HepG2 (cell line): ENCODE results near the gene SELENOT. TPM values are rescaled to one million over a fixed set of nuclear protein-coding genes. Genes with fewer than 3 reads are reported as not detected.

Source experiments
- ATF7-NPFF ChIP-seq: sonication (generic); formaldehyde crosslinking; IDR thresholded peaks from 2 replicates; pipeline ENCODE4 v1.8.1; 2023; ENCODE audit warnings: mild to moderate bottlenecking, low read depth, missing genetic modification reagents, moderate library complexity
- BRD4 ChIP-seq: sonication (generic); formaldehyde crosslinking; IDR thresholded peaks from 2 replicates; pipeline ENCODE4 v1.4.0; 2020; ENCODE audit warnings: missing genetic modification reagents
- FOXA3 ChIP-seq: IDR thresholded peaks from 2 replicates; pipeline ENCODE4 v1.6.1; 2016; ENCODE audit warnings: missing genetic modification reagents, missing compliant biosample characterization
- GABPA ChIP-seq, 2 experiments: IDR thresholded peaks; 2 replicates each; pipeline ENCODE4 v1.6.1; 2011 to 2016; ENCODE audit warnings: low read depth in 2 of 2, low read length in 1 of 2, missing biosample characterization in 1 of 2, missing genetic modification characterization in 1 of 2
- JUN ChIP-seq: sonication (generic); formaldehyde crosslinking; IDR thresholded peaks from 2 replicates; pipeline ENCODE4 v1.4.0; 2020; ENCODE audit warnings: mild to moderate bottlenecking, missing genetic modification reagents
- MAZ ChIP-seq, 2 experiments: sonication (generic) in 1 of 2; formaldehyde crosslinking in 1 of 2; IDR thresholded peaks; 2 replicates each; pipeline versions ENCODE4 v1.5.0 to v1.6.1; 2012 to 2020; ENCODE audit warnings: low read depth in 2 of 2, mild to moderate bottlenecking in 2 of 2, borderline replicate concordance in 1 of 2, improper control_type of control experiment in 1 of 2, low read length in 1 of 2, missing genetic modification reagents in 1 of 2, moderate library complexity in 1 of 2
- NFE2L1 ChIP-seq: sonication (generic); formaldehyde crosslinking; IDR thresholded peaks from 2 replicates; pipeline ENCODE4 v1.4.0; 2020; ENCODE audit warnings: missing genetic modification reagents, mild to moderate bottlenecking, borderline replicate concordance
- SAP130 ChIP-seq: IDR thresholded peaks from 2 replicates; pipeline ENCODE4 v1.6.1; 2016; ENCODE audit warnings: low read depth
- SMYD3 ChIP-seq: sonication (generic); formaldehyde crosslinking; IDR thresholded peaks from 2 replicates; pipeline ENCODE4 v1.8.1; 2023; ENCODE audit warnings: mild to moderate bottlenecking, missing genetic modification reagents
- SOX6 ChIP-seq, 2 experiments: fragments of 450-650 bp in 1 of 2; sonication (generic) in 1 of 2; formaldehyde crosslinking in 1 of 2; IDR thresholded peaks; 2 replicates each; pipeline versions ENCODE4 v1.4.0 to v1.6.1; 2017 to 2020; ENCODE audit warnings: antibody characterized with exemption in 1 of 2, mild to moderate bottlenecking in 1 of 2, missing genetic modification reagents in 1 of 2
- TRIM24 ChIP-seq: sonication (generic); formaldehyde crosslinking; IDR thresholded peaks from 2 replicates; pipeline ENCODE4 v1.8.0; 2022; ENCODE audit warnings: mild to moderate bottlenecking, missing genetic modification reagents
- ZHX1 ChIP-seq: sonication (generic); formaldehyde crosslinking; IDR thresholded peaks from 2 replicates; pipeline ENCODE4 v1.8.1; 2022; ENCODE audit warnings: low read depth, mild to moderate bottlenecking, missing genetic modification reagents
- ZKSCAN8 ChIP-seq: IDR thresholded peaks from 2 replicates; pipeline ENCODE4 v1.6.1; 2016; ENCODE audit warnings: borderline replicate concordance, missing genetic modification reagents, missing compliant biosample characterization
- ZNF317 ChIP-seq: sonication (generic); formaldehyde crosslinking; IDR thresholded peaks from 2 replicates; pipeline ENCODE4 v1.5.0; 2020; ENCODE audit warnings: mild to moderate bottlenecking, missing genetic modification reagents
- ZNF441 ChIP-seq: sonication (generic); formaldehyde crosslinking; IDR thresholded peaks from 2 replicates; pipeline ENCODE4 v1.7.0; 2021; ENCODE audit warnings: missing genetic modification reagents, borderline replicate concordance
- ZNF878 ChIP-seq: sonication (generic); formaldehyde crosslinking; IDR thresholded peaks from 2 replicates; pipeline ENCODE4 v1.8.1; 2023; ENCODE audit warnings: mild to moderate bottlenecking, missing genetic modification reagents, moderate library complexity
- ZSCAN9 ChIP-seq: IDR thresholded peaks from 2 replicates; pipeline ENCODE4 v1.6.1; 2016; ENCODE audit warnings: borderline replicate concordance
- polyA plus RNA-seq, 8 experiments: library from polyadenylated mRNA; depleted of rRNA in 3 of 8; stranded (reverse) in 7 of 8; unstranded in 1 of 8; fragments of >200 nt; fragmentation: Illumina TruSeq in 4 of 8; extraction: Trizol in 4 of 8; gene quantifications; 2 replicates each; pipeline versions ENCODE4 v1.2.1 to v1.2.3, GENCODE V29; 2011 to 2016; ENCODE audit warnings: low read depth in 4 of 8, missing spikeins in 1 of 8, mixed read lengths in 1 of 8; ENCODE audit not compliant: insufficient read depth in 1 of 8
- total RNA-seq, 5 experiments: library from RNA; depleted of rRNA; stranded (reverse); fragments of >200 nt; fragmentation: Illumina TruSeq; extraction: Trizol; gene quantifications; 2 replicates each; pipeline ENCODE4 v1.2.3, GENCODE V29; 2016; ENCODE audit warnings: low read depth in 1 of 5
- TF ChIP-seq, protein P1 (sequence below): IDR thresholded peaks from 2 replicates; pipeline ENCODE4 v1.6.1; 2016
- TF ChIP-seq, protein P2 (sequence below): sonication (generic); formaldehyde crosslinking; IDR thresholded peaks from 2 replicates; pipeline ENCODE4 v1.4.0; 2020; ENCODE audit warnings: mild to moderate bottlenecking, missing genetic modification reagents

The SELENOT gene
- total and polyA plus RNA-seq, 2 of the 13 experiments (the other 11 are each of a cell fraction or from before 2014, with no cell fraction given), result 122 to 273 TPM

- TF ChIP-seq ZHX1 (CRISPR knock-in tag), result 0 out of 2 replicates have a peak, but pooled peaks have one; percentile 29
- TF ChIP-seq SOX6 (IDR thresholded peaks at IDR 0.05), result no peak
- 0 out of 2 replicates have a peak, but pooled peaks have one; percentile 17 for TF ChIP-seq SOX6 (CRISPR knock-in tag; IDR thresholded peaks at IDR 0.05)
- TF ChIP-seq MAZ (IDR thresholded peaks at IDR 0.05; ENCODE audit: borderline replicate concordance, low read depth, low read length), result no peak
- TF ChIP-seq MAZ (CRISPR knock-in tag; IDR thresholded peaks at IDR 0.05; ENCODE audit: low read depth), result 0 out of 2 replicates have a peak, but pooled peaks have one; percentile 35
- TF ChIP-seq, protein P1, sequence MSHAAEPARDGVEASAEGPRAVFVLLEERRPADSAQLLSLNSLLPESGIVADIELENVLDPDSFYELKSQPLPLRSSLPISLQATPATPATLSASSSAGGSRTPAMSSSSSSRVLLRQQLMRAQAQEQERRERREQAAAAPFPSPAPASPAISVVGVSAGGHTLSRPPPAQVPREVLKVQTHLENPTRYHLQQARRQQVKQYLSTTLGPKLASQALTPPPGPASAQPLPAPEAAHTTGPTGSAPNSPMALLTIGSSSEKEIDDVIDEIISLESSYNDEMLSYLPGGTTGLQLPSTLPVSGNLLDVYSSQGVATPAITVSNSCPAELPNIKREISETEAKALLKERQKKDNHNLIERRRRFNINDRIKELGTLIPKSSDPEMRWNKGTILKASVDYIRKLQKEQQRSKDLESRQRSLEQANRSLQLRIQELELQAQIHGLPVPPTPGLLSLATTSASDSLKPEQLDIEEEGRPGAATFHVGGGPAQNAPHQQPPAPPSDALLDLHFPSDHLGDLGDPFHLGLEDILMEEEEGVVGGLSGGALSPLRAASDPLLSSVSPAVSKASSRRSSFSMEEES, result no peak
- TF ChIP-seq JUN (CRISPR knock-in tag), result no peak
- no peak for TF ChIP-seq BRD4
- TF ChIP-seq TRIM24 (CRISPR knock-in tag), result no peak
- peak; percentile 73 for TF ChIP-seq SAP130
- TF ChIP-seq NFE2L1 (CRISPR knock-in tag), result no peak
- TF ChIP-seq ZNF441 (CRISPR knock-in tag), result no peak
- TF ChIP-seq ZSCAN9, result 0 out of 2 replicates have a peak, but pooled peaks have one; percentile 24
- TF ChIP-seq, protein P2, sequence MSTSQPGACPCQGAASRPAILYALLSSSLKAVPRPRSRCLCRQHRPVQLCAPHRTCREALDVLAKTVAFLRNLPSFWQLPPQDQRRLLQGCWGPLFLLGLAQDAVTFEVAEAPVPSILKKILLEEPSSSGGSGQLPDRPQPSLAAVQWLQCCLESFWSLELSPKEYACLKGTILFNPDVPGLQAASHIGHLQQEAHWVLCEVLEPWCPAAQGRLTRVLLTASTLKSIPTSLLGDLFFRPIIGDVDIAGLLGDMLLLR, result peak; percentile 74; the same call in 1 of the 2 replicates
- TF ChIP-seq ZNF317 (CRISPR knock-in tag), result 0 out of 2 replicates have a peak, but pooled peaks have one; percentile 21
- 0 out of 2 replicates have a peak, but pooled peaks have one; percentile 22 for TF ChIP-seq SMYD3 (CRISPR knock-in tag)
- 0 out of 2 replicates have a peak, but pooled peaks have one; percentile 39 for TF ChIP-seq ATF7-NPFF (CRISPR knock-in tag)
- TF ChIP-seq GABPA (IDR thresholded peaks at IDR 0.05; ENCODE audit: low read depth, low read length), result no peak
- peak; percentile 53; the same call in 1 of the 2 replicates for TF ChIP-seq GABPA (CRISPR knock-in tag; IDR thresholded peaks at IDR 0.05; ENCODE audit: low read depth)
- peak; percentile 10; the same call in 1 of the 2 replicates for TF ChIP-seq FOXA3 (CRISPR knock-in tag)
- TF ChIP-seq ZNF878 (CRISPR knock-in tag), result peak; percentile 57; the same call in 1 of the 2 replicates
- no peak for TF ChIP-seq ZKSCAN8
These were observed 532 bp upstream of the SELENOT start (continued) for GRCh38 chr3:150602426-150603152.
